PFSK-1 (cell line): Measurements from ENCODE around the gene WDR59.

ENCODE experiments used
- FOXP2 ChIP-seq: optimal IDR thresholded peaks from 2 replicates; pipeline ENCODE3; 2011; ENCODE audit warnings: borderline replicate concordance, control low read depth, inconsistent platforms; ENCODE audit not compliant: insufficient read depth; ENCODE audit errors: extremely low read length, extremely low read depth
- POLR2AphosphoS5 ChIP-seq: IDR thresholded peaks from 2 replicates; pipeline ENCODE4 v1.6.1; 2012; ENCODE audit warnings: low read depth, mild to moderate bottlenecking, control low read depth, low read length, moderate library complexity
- SIN3A ChIP-seq: IDR thresholded peaks from 2 replicates; pipeline ENCODE4 v1.6.1; 2012; ENCODE audit warnings: mild to moderate bottlenecking, low read length, moderate library complexity, borderline replicate concordance; ENCODE audit not compliant: insufficient read depth
- TAF1 ChIP-seq: IDR thresholded peaks from 2 replicates; pipeline ENCODE4 v1.6.1; 2012; ENCODE audit warnings: low read length, control low read depth, borderline replicate concordance; ENCODE audit not compliant: insufficient read depth
- TF ChIP-seq, protein P1 (sequence below), 2 experiments: IDR thresholded peaks; 2 replicates each; pipeline versions ENCODE4 v1.6.1 to v1.8.0; 2011 to 2012; ENCODE audit warnings: low read depth in 2 of 2, low read length in 2 of 2, control low read depth in 1 of 2, inconsistent platforms in 1 of 2, mild to moderate bottlenecking in 1 of 2, moderate library complexity in 1 of 2; ENCODE audit not compliant: insufficient read depth in 1 of 2

DNA sequence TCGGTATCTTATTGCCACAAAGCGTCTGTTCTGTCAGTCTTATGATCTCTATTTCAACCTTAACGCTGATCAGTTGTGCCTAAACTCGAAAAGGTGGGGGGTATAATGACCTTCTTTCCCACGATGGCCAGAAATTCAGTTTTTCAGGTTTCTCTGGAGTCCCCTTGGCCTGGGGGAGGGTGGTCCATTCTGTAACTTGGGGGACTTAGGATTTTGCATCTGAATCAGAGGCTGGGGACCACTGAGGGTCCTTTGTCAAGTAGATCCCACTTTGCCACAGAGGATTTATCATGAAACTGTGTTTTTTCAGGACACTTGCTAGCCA is 6.3 kb upstream of the WDR59 start:
- TF ChIP-seq TAF1, result no peak
- TF ChIP-seq, protein P1, sequence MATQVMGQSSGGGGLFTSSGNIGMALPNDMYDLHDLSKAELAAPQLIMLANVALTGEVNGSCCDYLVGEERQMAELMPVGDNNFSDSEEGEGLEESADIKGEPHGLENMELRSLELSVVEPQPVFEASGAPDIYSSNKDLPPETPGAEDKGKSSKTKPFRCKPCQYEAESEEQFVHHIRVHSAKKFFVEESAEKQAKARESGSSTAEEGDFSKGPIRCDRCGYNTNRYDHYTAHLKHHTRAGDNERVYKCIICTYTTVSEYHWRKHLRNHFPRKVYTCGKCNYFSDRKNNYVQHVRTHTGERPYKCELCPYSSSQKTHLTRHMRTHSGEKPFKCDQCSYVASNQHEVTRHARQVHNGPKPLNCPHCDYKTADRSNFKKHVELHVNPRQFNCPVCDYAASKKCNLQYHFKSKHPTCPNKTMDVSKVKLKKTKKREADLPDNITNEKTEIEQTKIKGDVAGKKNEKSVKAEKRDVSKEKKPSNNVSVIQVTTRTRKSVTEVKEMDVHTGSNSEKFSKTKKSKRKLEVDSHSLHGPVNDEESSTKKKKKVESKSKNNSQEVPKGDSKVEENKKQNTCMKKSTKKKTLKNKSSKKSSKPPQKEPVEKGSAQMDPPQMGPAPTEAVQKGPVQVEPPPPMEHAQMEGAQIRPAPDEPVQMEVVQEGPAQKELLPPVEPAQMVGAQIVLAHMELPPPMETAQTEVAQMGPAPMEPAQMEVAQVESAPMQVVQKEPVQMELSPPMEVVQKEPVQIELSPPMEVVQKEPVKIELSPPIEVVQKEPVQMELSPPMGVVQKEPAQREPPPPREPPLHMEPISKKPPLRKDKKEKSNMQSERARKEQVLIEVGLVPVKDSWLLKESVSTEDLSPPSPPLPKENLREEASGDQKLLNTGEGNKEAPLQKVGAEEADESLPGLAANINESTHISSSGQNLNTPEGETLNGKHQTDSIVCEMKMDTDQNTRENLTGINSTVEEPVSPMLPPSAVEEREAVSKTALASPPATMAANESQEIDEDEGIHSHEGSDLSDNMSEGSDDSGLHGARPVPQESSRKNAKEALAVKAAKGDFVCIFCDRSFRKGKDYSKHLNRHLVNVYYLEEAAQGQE (IDR thresholded peaks at IDR 0.05; ENCODE audit: insufficient read depth in 1 of 2, low read depth in 2 of 2, low read length in 2 of 2), result no peak
- no peak for TF ChIP-seq SIN3A
- TF ChIP-seq POLR2AphosphoS5, result no peak
- no peak for TF ChIP-seq FOXP2
